Neural progenitor cell (in vitro differentiated cells): ENCODE measurements around the gene MCCC2.

Experiments used
- EZH2 ChIP-seq: fragments of 200-600 bp; sonication (generic); IDR thresholded peaks from 2 replicates; pipeline ENCODE4 v1.6.1; 2017; ENCODE audit warnings: antibody characterized with exemption, mild to moderate bottlenecking, moderate library complexity
- TF ChIP-seq, protein P1 (sequence below): fragments of 200-600 bp; sonication (generic); IDR thresholded peaks from 2 replicates; pipeline ENCODE4 v1.5.1; 2017; ENCODE audit warnings: antibody characterized with exemption, mild to moderate bottlenecking

DNA sequence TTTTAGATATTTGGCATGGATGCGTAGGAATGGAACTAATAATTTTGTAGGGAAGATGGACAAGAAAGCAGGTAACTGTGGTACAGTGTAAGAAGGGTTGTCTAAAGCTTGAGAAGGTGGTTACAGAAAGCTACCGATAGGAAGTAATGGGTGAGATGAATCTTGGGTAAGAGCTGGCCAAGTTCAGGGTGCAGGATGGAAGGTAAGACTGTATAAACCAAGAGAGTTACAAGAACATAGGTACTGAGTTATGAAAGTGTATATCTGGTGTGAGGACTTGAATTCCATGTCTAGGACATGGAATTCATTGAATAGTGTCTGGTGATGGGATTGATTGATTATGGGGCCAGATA lies 1.4 kb downstream of the MCCC2 start:
- TF ChIP-seq, protein P1, sequence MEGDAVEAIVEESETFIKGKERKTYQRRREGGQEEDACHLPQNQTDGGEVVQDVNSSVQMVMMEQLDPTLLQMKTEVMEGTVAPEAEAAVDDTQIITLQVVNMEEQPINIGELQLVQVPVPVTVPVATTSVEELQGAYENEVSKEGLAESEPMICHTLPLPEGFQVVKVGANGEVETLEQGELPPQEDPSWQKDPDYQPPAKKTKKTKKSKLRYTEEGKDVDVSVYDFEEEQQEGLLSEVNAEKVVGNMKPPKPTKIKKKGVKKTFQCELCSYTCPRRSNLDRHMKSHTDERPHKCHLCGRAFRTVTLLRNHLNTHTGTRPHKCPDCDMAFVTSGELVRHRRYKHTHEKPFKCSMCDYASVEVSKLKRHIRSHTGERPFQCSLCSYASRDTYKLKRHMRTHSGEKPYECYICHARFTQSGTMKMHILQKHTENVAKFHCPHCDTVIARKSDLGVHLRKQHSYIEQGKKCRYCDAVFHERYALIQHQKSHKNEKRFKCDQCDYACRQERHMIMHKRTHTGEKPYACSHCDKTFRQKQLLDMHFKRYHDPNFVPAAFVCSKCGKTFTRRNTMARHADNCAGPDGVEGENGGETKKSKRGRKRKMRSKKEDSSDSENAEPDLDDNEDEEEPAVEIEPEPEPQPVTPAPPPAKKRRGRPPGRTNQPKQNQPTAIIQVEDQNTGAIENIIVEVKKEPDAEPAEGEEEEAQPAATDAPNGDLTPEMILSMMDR = no peak
- TF ChIP-seq EZH2 = no peak
